ENCODE data around the gene ELN. TPM values are rescaled to one million over a fixed set of nuclear protein-coding genes. Genes with fewer than 3 reads are reported as not detected.
A peak's percentile ranks its signal among the peaks of the same experiment; 100 is the strongest.

The ELN gene
- total RNA-seq, 2 experiments from 2014 or later, result not detected

DNA sequence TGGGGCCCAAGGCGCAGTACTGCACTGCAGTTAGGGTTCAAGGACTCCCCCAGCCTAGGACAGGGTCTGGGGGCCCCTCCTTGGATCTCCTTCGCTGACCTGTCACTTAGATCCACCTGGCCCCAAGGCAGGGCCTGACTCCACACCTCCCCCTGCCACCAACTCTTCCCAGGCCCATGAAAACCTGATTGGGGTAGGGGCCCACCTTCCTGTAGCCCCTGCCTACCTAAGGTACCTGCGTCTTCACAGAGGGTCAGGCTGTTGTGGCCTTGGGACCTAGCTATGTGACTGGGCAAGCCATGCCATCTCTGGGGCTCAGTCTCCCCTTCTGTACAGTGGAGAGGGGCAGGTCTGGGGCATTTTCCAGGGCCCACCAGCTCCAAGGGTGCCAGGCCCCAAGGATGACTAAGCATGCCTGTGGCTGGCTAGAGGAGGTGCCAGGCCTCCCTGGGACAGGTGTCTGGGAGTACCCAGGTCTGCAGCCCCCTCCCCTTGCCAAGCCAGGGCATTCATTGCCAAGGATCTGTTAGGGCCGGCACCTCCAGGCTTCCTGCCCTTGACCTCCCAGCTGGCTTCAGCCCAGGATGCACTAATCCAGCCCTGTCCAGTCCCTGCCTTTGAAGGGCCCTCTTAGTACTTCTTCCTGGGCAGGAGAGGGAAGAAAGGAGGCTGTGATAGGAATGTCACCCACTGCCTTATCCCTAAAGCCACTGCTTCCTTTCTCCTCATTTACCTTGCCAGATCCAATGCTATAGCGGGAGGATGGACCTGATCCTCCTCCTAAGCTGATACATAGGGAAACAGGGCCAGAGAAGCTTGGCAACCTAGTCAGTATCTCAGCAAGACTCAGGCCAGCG lies 57.0 kb downstream of the ELN start:
- peaks cover 12% of the 10 kb centered on the region for H3K4me1 Mint-ChIP-seq (ENCODE audit: low read depth)
- peak overlapping the region; percentile 62 for H3K27ac Mint-ChIP-seq
- no peak for DNase-seq
- H3K4me3 ChIP-seq (ENCODE audit: low read length), result peak overlapping the region; percentile 67
- POLR2A ChIA-PET, result interaction anchor here (2.2 kb wide), 1 partner anchor 9 kb away, joined by 17 read pairs; no protein-coding TSS in a partner anchor
- H3K4me1 ChIP-seq (ENCODE audit: insufficient read depth, low read length), result peaks cover 20% of the 10 kb centered on the region
- no peaks in the 10 kb centered on the region for H3K27me3 Mint-ChIP-seq
- no peaks in the 10 kb centered on the region for H3K9me3 ChIP-seq (ENCODE audit: control insufficient read depth in 1 of 2, insufficient read depth in 1 of 2, low read length in 2 of 2)
- H3K4me3 Mint-ChIP-seq, result peak overlapping the region; percentile 88
- no peaks in the 10 kb centered on the region for H3K27me3 ChIP-seq (ENCODE audit: control insufficient read depth in 1 of 2, insufficient read depth in 2 of 2, low read length in 2 of 2)
- CTCF ChIA-PET, result no interaction called here
- no peak for ATAC-seq (ENCODE audit: poor library complexity)
- no peaks in the 10 kb centered on the region for H3K9me3 Mint-ChIP-seq
- intact Hi-C loops (cut with DNase I, micrococcal nuclease), result loop anchor here in 1 of 2 experiments (5.0 to 10.0 kb wide), 4 partner anchors 87 to 350 kb away; partner anchors contain the start of genes ABHD11, EIF4H and RFC2
- H3K36me3 ChIP-seq (ENCODE audit: insufficient read depth, low read length), result no peaks in the 10 kb centered on the region
- H3K27ac ChIP-seq (ENCODE audit: low read depth in 1 of 2, low read length in 2 of 2), result no peak overlapping the region
- H3K36me3 Mint-ChIP-seq (ENCODE audit: low read depth), result no peaks in the 10 kb centered on the region
- TF ChIP-seq, protein P1, sequence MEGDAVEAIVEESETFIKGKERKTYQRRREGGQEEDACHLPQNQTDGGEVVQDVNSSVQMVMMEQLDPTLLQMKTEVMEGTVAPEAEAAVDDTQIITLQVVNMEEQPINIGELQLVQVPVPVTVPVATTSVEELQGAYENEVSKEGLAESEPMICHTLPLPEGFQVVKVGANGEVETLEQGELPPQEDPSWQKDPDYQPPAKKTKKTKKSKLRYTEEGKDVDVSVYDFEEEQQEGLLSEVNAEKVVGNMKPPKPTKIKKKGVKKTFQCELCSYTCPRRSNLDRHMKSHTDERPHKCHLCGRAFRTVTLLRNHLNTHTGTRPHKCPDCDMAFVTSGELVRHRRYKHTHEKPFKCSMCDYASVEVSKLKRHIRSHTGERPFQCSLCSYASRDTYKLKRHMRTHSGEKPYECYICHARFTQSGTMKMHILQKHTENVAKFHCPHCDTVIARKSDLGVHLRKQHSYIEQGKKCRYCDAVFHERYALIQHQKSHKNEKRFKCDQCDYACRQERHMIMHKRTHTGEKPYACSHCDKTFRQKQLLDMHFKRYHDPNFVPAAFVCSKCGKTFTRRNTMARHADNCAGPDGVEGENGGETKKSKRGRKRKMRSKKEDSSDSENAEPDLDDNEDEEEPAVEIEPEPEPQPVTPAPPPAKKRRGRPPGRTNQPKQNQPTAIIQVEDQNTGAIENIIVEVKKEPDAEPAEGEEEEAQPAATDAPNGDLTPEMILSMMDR (IDR thresholded peaks at IDR 0.05), result no peak

DNA sequence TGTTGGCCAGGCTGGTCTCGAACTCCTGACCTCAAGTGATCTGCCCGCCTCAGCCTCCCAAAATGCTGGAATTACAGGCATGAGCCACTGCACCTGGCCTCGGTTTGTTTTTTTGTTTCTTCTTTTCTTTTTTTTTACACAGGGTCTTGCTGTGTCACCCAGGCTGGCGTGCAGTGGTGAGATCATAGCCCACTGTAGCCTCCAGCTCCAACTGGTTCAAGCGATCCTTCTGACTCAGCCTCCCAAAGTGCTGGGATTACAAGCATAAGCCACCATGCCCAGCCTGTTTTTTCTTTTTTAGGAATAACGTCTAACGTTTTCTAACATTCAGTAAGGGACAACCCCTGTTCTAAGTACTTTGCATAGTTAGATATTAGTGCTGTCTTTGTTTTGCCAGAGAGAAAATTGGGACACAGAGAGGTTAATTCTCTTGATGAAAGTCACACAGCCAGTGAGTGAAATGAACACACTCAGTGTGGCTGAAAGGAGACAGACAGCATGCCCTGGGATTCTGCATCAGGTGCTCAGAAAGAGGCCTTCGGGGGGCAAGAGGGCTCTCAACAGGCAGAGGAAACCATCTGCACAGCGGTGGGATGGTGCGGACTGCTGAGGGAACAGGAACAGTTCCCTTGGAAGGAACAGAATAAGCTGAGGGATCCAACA lies 59.9 kb downstream of the ELN start:
- TF ChIP-seq, protein P1 (IDR thresholded peaks at IDR 0.05), result no peak
- ATAC-seq (ENCODE audit: poor library complexity), result no peak

DNA sequence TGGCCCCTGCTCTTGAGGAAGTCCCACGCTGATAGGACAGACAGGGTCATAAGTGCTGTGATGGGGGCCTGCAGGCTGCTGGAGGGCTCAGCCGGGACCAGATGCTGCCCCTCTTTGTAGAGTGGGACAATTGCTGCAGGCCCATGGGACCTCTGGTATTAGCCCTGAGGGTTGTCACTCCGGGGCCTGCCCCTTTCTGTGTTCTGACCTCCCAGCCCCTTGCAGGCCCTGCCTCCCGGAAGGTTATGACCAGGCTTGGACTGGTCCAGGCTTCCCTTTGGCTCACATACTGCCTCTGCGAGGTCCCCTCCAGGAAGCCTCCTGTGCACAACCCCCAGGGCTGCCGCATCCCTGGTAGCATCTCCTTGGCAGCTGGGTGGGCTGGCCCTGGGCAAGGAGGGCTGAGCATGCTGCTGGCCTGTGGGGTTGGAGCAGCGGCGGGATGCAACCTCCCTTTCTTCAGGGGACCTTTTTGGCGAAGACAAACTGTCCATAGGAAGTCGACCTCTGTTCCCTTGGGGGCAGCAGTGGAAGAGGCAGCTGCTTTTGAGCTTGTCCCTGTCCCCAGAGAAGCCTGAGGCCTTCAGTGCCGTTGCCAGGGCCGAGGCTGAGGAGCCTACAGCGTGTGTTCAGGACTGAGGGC lies 64.5 kb downstream of the ELN start:
- intact Hi-C loops (cut with DNase I, micrococcal nuclease), result no loop called here
- no peak overlapping the region for H3K4me3 ChIP-seq (ENCODE audit: low read length)
- H3K27ac ChIP-seq (ENCODE audit: low read depth in 1 of 2, low read length in 2 of 2), result peak overlapping the region in 1 of 2 donors; percentile 54

More for the DNA sequence above, 59.9 kb downstream of the ELN start:
- H3K27me3 Mint-ChIP-seq, result no peaks in the 10 kb centered on the region
- Histone ChIP-seq H3K4me1 (ENCODE audit: insufficient read depth, low read length) (peaks cover 25% of the 10 kb centered on the region), H3K36me3 (ENCODE audit: insufficient read depth, low read length) (no peaks in the 10 kb centered on the region), H3K27me3 (ENCODE audit: control insufficient read depth in 1 of 2, insufficient read depth in 2 of 2, low read length in 2 of 2) (no peaks in the 10 kb centered on the region), H3K27ac (ENCODE audit: low read depth in 1 of 2, low read length in 2 of 2) (no peak overlapping the region), H3K4me3 (ENCODE audit: low read length) (no peak overlapping the region), H3K9me3 (ENCODE audit: control insufficient read depth in 1 of 2, insufficient read depth in 1 of 2, low read length in 2 of 2) (no peaks in the 10 kb centered on the region)
- no peak overlapping the region for H3K27ac Mint-ChIP-seq
- POLR2A ChIA-PET, result no interaction called here
- intact Hi-C loops (cut with DNase I, micrococcal nuclease), result loop anchor here in 1 of 2 experiments (5.0 to 10.0 kb wide), 3 partner anchors 84 to 353 kb away; partner anchors contain the start of genes ABHD11 and EIF4H
- no peak overlapping the region for H3K4me3 Mint-ChIP-seq
- H3K9me3 Mint-ChIP-seq, result no peaks in the 10 kb centered on the region
- no peaks in the 10 kb centered on the region for H3K36me3 Mint-ChIP-seq (ENCODE audit: low read depth)
- peaks cover 12% of the 10 kb centered on the region for H3K4me1 Mint-ChIP-seq (ENCODE audit: low read depth)
- no peak for DNase-seq
- CTCF ChIA-PET, result interaction anchor here (0.6 kb wide), 1 partner anchor 20 kb away, joined by 4 read pairs; no protein-coding TSS in a partner anchor

More for the DNA sequence above, 64.5 kb downstream of the ELN start:
- DNase-seq (no peak), ATAC-seq (ENCODE audit: poor library complexity) (no peak)
- TF ChIP-seq, protein P1 (IDR thresholded peaks at IDR 0.05), result no peak
- no peak overlapping the region for H3K27ac Mint-ChIP-seq
- no peaks in the 10 kb centered on the region for H3K9me3 Mint-ChIP-seq
- peaks cover 4% of the 10 kb centered on the region for H3K36me3 Mint-ChIP-seq (ENCODE audit: low read depth)
- H3K4me1 Mint-ChIP-seq (ENCODE audit: low read depth), result peaks cover 18% of the 10 kb centered on the region
- no peaks in the 10 kb centered on the region for H3K9me3 ChIP-seq (ENCODE audit: control insufficient read depth in 1 of 2, insufficient read depth in 1 of 2, low read length in 2 of 2)
- ChIA-PET POLR2A (interaction anchor here (1.5 kb wide), 1 partner anchor 81 kb away, joined by 9 read pairs; the partner anchor contains the start of gene EIF4H), CTCF (no interaction called here)
- H3K36me3 ChIP-seq (ENCODE audit: insufficient read depth, low read length), result no peaks in the 10 kb centered on the region
- H3K27me3 Mint-ChIP-seq, result no peaks in the 10 kb centered on the region
- no peak overlapping the region for H3K4me3 Mint-ChIP-seq
- H3K27me3 ChIP-seq (ENCODE audit: control insufficient read depth in 1 of 2, insufficient read depth in 2 of 2, low read length in 2 of 2), result no peaks in the 10 kb centered on the region
- peaks cover 27% of the 10 kb centered on the region for H3K4me1 ChIP-seq (ENCODE audit: insufficient read depth, low read length)

Data from CD4-positive, alpha-beta T cell (primary cell).